Cardiac muscle cell (in vitro differentiated cells and primary cell): Measurements from ENCODE around the gene TBL1XR1. TPM values are rescaled to one million over a fixed set of nuclear protein-coding genes. Genes with fewer than 3 reads are reported as not detected.
A peak's percentile ranks its signal among the peaks of the same experiment; 100 is the strongest.

ENCODE experiments used
- DNase-seq, 2 donors: peaks; one replicate each; pipeline versions ENCODE4 v3.0.0 to v3.0.0-alpha.2; 2010 to 2017; ENCODE audit warnings: low read depth in 1 of 2, low spot score in 1 of 2
- H3K27ac ChIP-seq: fragments of 200-600 bp; sonication (generic); 2 replicates; pipeline ENCODE4 v1.5.1; 2016
- H3K27me3 ChIP-seq: fragments of 200-600 bp; sonication (generic); 2 replicates; pipeline ENCODE4 v1.6.0; 2016; ENCODE audit warnings: control low read depth
- H3K36me3 ChIP-seq: fragments of 200-600 bp; sonication (generic); 2 replicates; pipeline ENCODE4 v1.5.1; 2016; ENCODE audit warnings: control low read depth
- H3K4me1 ChIP-seq: fragments of 200-600 bp; sonication (generic); 2 replicates; pipeline ENCODE4 v1.8.1; 2017; ENCODE audit warnings: low read depth, mild to moderate bottlenecking, mixed run types
- H3K4me3 ChIP-seq: fragments of 200-600 bp; sonication (generic); 2 replicates; pipeline ENCODE4 v1.5.1; 2016; ENCODE audit warnings: mild to moderate bottlenecking
- H3K9me3 ChIP-seq: fragments of 200-600 bp; sonication (generic); 2 replicates; pipeline ENCODE4 v1.5.1; 2017; ENCODE audit warnings: low read depth, mild to moderate bottlenecking, control low read depth
- polyA plus RNA-seq: library from polyadenylated mRNA; unstranded; fragments of >200 nt; fragmentation: Nextera tagmentation; extraction: Ambion mirVana; gene quantifications from 2 replicates; pipeline ENCODE4 v1.2.1, GENCODE V29; 2016
- total RNA-seq: library from RNA; depleted of rRNA; stranded (reverse); fragments of >200 nt; gene quantifications from 2 replicates; pipeline ENCODE4 v1.2.3, GENCODE V29; 2016
- TF ChIP-seq, protein P1 (sequence below): IDR thresholded peaks from 2 replicates; pipeline ENCODE4 v1.5.1; 2012; ENCODE audit warnings: low read depth, mild to moderate bottlenecking, low read length

TBL1XR1 gene
- total and polyA plus RNA-seq, 2 experiments from 2014 or later = 23.7 to 81.7 TPM

DNA sequence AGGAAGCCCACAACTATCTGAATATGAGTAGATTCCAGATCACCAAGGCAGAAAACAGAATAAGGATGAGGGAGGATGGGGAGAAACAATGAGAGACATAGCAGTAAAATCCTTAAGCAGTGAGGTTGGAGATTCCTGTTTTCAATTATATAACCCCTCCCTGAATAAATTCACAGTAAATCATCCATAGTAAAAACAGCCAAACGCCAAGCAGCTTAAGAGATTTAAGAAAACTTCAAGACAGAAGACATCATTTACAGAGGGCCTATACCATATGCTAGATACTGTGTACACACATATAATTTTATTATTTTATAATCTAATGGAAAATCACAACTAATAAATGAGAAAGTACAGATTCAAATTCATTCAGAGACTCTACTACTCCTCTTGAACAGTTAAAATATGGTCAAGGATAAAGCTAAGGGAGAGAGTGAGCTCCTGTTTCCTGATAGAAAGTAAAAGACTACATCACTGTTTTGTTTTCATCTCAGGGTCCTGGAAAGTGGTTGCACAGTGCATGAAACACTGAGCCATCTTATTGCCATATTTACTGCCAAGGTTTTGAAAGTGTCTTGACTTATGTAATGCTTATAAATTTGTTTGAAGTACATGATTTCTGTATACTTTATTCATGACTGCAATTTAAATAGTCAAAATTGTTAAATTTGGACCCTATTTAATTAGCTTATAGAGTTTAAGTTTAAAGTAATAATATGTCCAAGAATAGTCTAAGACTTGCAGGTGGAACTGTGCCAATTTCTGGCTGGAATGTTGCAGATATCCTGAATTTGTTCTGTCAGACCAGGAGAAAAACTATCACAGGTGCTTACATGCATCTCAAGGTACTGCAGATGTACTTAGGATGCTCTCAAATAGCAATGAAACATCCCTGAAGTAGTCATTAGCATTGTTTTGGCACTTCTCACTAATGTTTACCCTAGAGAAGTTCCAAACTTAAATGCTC is 141.4 kb downstream of the TBL1XR1 start:
- Histone ChIP-seq H3K27ac (no peak overlapping the region), H3K36me3 (peaks cover 13% of the 10 kb centered on the region), H3K9me3 (no peaks in the 10 kb centered on the region), H3K27me3 (no peaks in the 10 kb centered on the region), H3K4me1 (peaks cover 18% of the 10 kb centered on the region), H3K4me3 (no peak overlapping the region)
- no peak for DNase-seq
- TF ChIP-seq, protein P1, sequence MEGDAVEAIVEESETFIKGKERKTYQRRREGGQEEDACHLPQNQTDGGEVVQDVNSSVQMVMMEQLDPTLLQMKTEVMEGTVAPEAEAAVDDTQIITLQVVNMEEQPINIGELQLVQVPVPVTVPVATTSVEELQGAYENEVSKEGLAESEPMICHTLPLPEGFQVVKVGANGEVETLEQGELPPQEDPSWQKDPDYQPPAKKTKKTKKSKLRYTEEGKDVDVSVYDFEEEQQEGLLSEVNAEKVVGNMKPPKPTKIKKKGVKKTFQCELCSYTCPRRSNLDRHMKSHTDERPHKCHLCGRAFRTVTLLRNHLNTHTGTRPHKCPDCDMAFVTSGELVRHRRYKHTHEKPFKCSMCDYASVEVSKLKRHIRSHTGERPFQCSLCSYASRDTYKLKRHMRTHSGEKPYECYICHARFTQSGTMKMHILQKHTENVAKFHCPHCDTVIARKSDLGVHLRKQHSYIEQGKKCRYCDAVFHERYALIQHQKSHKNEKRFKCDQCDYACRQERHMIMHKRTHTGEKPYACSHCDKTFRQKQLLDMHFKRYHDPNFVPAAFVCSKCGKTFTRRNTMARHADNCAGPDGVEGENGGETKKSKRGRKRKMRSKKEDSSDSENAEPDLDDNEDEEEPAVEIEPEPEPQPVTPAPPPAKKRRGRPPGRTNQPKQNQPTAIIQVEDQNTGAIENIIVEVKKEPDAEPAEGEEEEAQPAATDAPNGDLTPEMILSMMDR = no peak

DNA sequence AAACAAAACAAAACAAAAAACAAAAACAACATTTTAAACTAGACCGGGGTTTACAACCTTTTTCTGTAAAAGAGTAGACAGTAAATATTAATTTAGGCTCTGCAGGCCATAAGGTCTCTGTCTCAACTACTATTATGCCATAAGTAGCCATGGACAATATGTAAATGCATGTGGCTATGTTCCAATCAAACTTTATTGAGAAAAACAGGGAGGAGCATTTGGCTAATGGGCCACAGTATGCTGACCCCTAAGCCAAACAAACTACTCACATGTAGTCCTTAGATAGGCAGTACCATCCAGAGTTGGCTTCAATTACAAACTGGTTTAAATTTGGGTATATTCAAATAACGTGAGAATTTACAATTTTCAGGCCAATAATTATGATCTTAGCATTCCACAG is 144.2 kb downstream of the TBL1XR1 start:
- DNase-seq = no peak
- Histone ChIP-seq H3K27ac (peak overlapping the region; percentile 23), H3K4me1 (peaks cover 18% of the 10 kb centered on the region), H3K27me3 (no peaks in the 10 kb centered on the region), H3K9me3 (no peaks in the 10 kb centered on the region), H3K36me3 (peaks cover 36% of the 10 kb centered on the region), H3K4me3 (no peak overlapping the region)
- TF ChIP-seq, protein P1 = no peak

DNA sequence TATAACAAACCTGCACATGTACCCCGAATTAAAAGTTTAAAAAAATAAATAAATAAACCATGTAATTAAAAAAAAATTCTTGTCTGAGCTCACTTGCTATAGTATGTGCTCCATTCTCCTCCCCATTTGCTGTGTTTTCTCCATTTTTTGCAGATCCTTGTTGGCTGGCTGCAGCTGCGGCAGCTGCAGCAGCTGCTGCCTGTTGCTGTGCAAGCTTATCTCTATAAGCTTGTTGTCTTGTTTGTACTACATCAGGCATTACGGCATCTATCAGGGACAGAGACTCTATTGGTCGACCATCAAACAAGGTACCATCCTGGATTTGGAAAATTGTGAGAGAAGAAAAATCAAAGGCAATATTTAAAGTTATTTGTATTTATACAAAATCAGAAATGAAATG is 145.9 kb downstream of the TBL1XR1 start:
- Histone ChIP-seq H3K27ac (no peak overlapping the region), H3K4me1 (peaks cover 2% of the 10 kb centered on the region), H3K9me3 (no peaks in the 10 kb centered on the region), H3K27me3 (no peaks in the 10 kb centered on the region), H3K36me3 (peaks cover 53% of the 10 kb centered on the region), H3K4me3 (no peak overlapping the region)
- TF ChIP-seq, protein P1 = no peak
- peak in 1 of 2 donors; percentile 53 for DNase-seq

DNA sequence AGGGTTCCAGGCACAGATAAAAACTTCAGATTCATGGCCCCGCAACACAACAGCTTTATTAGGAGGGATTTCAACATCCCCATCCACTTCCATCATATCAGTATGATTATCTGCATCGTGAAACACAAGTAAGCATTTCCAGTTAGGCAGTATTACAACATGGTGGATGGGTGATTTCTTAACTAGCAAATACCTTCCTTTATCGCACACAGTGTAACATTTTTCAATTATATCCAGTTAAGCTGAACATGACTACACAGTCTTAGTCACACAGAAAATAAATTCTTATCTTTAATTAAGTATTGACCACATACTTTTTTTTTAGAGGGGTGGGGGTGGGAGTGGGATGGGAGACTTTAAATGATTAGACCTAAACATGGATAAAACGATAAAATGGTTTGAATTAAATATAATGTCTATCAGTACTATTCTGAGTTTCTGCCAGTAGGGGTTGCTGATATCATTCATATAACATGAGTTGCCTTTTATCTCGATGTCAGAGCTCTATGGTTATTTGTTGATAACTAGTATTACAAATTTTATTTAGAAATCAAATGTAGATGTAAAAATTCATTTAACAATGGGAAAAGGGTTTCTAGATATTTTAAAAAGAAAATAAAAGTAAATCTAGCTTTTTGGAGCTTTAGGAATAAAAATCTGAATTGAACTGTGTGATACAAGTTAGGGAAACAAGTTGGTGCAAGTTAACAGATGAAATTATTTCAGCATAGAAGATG is 146.6 kb downstream of the TBL1XR1 start:
- Histone ChIP-seq H3K4me3 (no peak overlapping the region), H3K27me3 (no peaks in the 10 kb centered on the region), H3K9me3 (no peaks in the 10 kb centered on the region), H3K27ac (no peak overlapping the region), H3K36me3 (peaks cover 61% of the 10 kb centered on the region), H3K4me1 (no peaks in the 10 kb centered on the region)
- DNase-seq = peak; percentile 37 to 79
- TF ChIP-seq, protein P1 = peak; percentile 46

DNA sequence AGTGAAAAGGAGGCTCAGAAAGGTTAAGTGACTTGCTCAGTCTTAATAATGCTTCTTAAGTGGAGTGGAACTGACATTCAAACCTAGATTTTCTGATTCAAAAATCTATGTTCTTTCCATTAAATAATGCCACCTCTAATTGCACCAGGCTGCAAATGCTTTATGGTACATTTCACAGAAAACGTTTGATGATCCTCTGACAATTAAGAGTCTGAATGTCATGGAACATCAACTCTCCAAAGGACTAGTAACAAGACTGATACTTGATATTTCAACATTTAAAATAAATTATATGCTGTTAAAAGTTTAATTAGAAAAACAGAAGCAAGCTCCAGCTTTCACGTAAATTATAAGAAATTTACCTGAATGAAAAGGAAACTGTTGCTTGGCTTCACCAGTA is 151.5 kb downstream of the TBL1XR1 start:
- no peak for DNase-seq
- Histone ChIP-seq H3K27me3 (no peaks in the 10 kb centered on the region), H3K36me3 (peaks cover 69% of the 10 kb centered on the region), H3K4me3 (no peak overlapping the region), H3K9me3 (no peaks in the 10 kb centered on the region), H3K27ac (no peak overlapping the region), H3K4me1 (no peaks in the 10 kb centered on the region)
- TF ChIP-seq, protein P1 = no peak
